WERI-Rb-1 (cell line): ENCODE measurements around the gene TMTC1.

Experiments used
- DNase-seq: peaks from one replicate; pipeline ENCODE4 v3.0.0-alpha.2; 2020
- H3K27ac ChIP-seq: fragments of 250-450 bp; sonication (Bioruptor Pico); 2 replicates; pipeline ENCODE4 v1.5.1; 2020; ENCODE audit warnings: mild to moderate bottlenecking, moderate library complexity
- H3K27me3 ChIP-seq: fragments of 250-450 bp; sonication (Bioruptor Pico); 2 replicates; pipeline ENCODE4 v1.5.1; 2021; ENCODE audit warnings: mild to moderate bottlenecking, low read depth, moderate library complexity; ENCODE audit not compliant: insufficient read depth, severe bottlenecking
- H3K36me3 ChIP-seq: fragments of 250-450 bp; sonication (Bioruptor Pico); 2 replicates; pipeline ENCODE4 v1.5.1; 2020; ENCODE audit warnings: mild to moderate bottlenecking, moderate library complexity
- H3K4me3 ChIP-seq: 2 replicates; pipeline ENCODE4 v1.5.1; 2011; ENCODE audit warnings: low read depth, mild to moderate bottlenecking, control low read depth, low read length
- H3K9me3 ChIP-seq: fragments of 250-450 bp; sonication (Bioruptor Pico); 2 replicates; pipeline ENCODE4 v1.5.1; 2021; ENCODE audit warnings: mild to moderate bottlenecking, moderate library complexity; ENCODE audit not compliant: severe bottlenecking
- CTCF ChIP-seq: IDR thresholded peaks from 2 replicates; pipeline ENCODE4 v1.5.1; 2011; ENCODE audit warnings: low read depth, mild to moderate bottlenecking, control low read depth, inconsistent platforms, low read length

Gene TMTC1

GRCh38 chr12:29580971-29581370, 202.8 kb downstream of the TMTC1 start:
- Histone ChIP-seq H3K9me3 (no peaks in the 10 kb centered on the region), H3K36me3 (no peaks in the 10 kb centered on the region), H3K4me3 (no peak overlapping the region), H3K27ac (no peak overlapping the region), H3K27me3 (no peaks in the 10 kb centered on the region)
- no peak for TF ChIP-seq CTCF
- no peak for DNase-seq

- no peak overlapping the region for H3K27ac ChIP-seq
- TF ChIP-seq CTCF, result no peak
- no peaks in the 10 kb centered on the region for H3K27me3 ChIP-seq
- no peaks in the 10 kb centered on the region for H3K36me3 ChIP-seq
- no peak for DNase-seq
- H3K9me3 ChIP-seq, result no peaks in the 10 kb centered on the region
- no peak overlapping the region for H3K4me3 ChIP-seq
Observed at GRCh38 chr12:29578731-29579130, 205.0 kb downstream of the TMTC1 start.

- no peaks in the 10 kb centered on the region for H3K9me3 ChIP-seq
- no peaks in the 10 kb centered on the region for H3K27me3 ChIP-seq
- H3K36me3 ChIP-seq, result no peaks in the 10 kb centered on the region
- no peak overlapping the region for H3K27ac ChIP-seq
- DNase-seq, result no peak
- no peak for TF ChIP-seq CTCF
- no peak overlapping the region for H3K4me3 ChIP-seq
Observed at GRCh38 chr12:29578070-29578469, 205.7 kb downstream of the TMTC1 start.

- no peak overlapping the region for H3K4me3 ChIP-seq
- no peak overlapping the region for H3K27ac ChIP-seq
- DNase-seq, result no peak
Observed at GRCh38 chr12:29574500-29574899, 209.2 kb downstream of the TMTC1 start.

GRCh38 chr12:29572938-29573337, 210.8 kb downstream of the TMTC1 start:
- Histone ChIP-seq H3K27me3 (no peaks in the 10 kb centered on the region), H3K4me3 (no peak overlapping the region), H3K36me3 (no peaks in the 10 kb centered on the region), H3K9me3 (no peaks in the 10 kb centered on the region), H3K27ac (no peak overlapping the region)
- TF ChIP-seq CTCF, result no peak
- no peak for DNase-seq

More at GRCh38 chr12:29574500-29574899, 209.2 kb downstream of the TMTC1 start:
- no peaks in the 10 kb centered on the region for H3K36me3 ChIP-seq
- TF ChIP-seq CTCF, result no peak
- H3K27me3 ChIP-seq, result no peaks in the 10 kb centered on the region
- no peaks in the 10 kb centered on the region for H3K9me3 ChIP-seq

GRCh38 chr12:29572464-29572863, 211.3 kb downstream of the TMTC1 start:
- Histone ChIP-seq H3K27me3 (no peaks in the 10 kb centered on the region), H3K9me3 (no peaks in the 10 kb centered on the region), H3K27ac (no peak overlapping the region), H3K4me3 (no peak overlapping the region), H3K36me3 (no peaks in the 10 kb centered on the region)
- no peak for DNase-seq
- no peak for TF ChIP-seq CTCF
